Vagina (tissue), 2 donors: Measurements from ENCODE around the gene RPLP1.

Experiments
- POLR2A ChIP-seq, 2 donors: fragments of 450-650 bp; IDR thresholded peaks; one replicate each; pipeline ENCODE4 v1.6.1; 2017; ENCODE audit warnings: antibody characterized with exemption in 2 of 2, mild to moderate bottlenecking in 2 of 2, moderate library complexity in 2 of 2
- POLR2AphosphoS5 ChIP-seq, 2 donors: sonication (generic); formaldehyde crosslinking; IDR thresholded peaks; one replicate each; pipeline ENCODE4 v1.9.0; 2017; ENCODE audit warnings: antibody characterized with exemption in 2 of 2, mild to moderate bottlenecking in 2 of 2, low read depth in 1 of 2; ENCODE audit not compliant: insufficient read depth in 1 of 2
- TF ChIP-seq, protein P1 (sequence below), 3 experiments: fragments of 450-650 bp in 2 of 3; fragments of 200-600 bp in 1 of 3; sonication (generic) in 1 of 3; IDR thresholded peaks; one replicate each; pipeline ENCODE4 v1.5.1; 2017 to 2019; ENCODE audit warnings: antibody characterized with exemption in 3 of 3, mild to moderate bottlenecking in 2 of 3, moderate library complexity in 2 of 3

DNA sequence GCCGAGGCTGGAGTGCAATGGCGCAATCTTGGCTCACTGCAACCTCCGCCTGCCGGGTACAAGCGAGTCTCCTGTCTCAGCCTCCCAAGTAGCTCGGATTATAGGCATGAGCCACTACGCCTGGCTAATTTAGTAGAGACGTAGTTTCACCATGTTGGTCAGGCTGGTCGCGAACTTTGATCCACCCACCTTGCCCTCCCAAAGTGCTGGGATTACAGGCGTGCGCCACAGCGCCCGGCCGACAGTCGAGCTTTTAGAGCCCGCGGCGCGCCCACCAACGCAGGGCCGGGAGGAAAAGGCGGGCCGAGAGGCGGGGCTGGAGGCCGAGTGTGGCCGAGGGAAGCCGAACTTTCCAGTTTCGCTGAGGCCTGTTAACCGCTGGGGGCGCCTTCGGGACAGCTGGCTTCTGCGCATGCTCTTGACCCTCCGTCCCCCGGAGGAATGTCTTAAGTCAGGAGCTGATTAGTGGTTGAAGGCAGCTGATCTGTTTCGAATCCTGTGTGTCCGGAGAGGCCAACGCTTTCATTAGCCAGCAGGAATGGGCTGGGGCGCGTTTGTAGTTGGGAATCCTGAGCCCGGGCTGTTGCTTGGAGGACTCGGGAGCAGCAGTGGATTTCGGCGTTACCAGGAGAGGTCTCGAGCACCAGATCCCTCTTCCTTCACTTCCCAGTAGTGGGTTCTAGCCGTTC is 10.0 kb downstream of the RPLP1 start:
- TF ChIP-seq, protein P1, sequence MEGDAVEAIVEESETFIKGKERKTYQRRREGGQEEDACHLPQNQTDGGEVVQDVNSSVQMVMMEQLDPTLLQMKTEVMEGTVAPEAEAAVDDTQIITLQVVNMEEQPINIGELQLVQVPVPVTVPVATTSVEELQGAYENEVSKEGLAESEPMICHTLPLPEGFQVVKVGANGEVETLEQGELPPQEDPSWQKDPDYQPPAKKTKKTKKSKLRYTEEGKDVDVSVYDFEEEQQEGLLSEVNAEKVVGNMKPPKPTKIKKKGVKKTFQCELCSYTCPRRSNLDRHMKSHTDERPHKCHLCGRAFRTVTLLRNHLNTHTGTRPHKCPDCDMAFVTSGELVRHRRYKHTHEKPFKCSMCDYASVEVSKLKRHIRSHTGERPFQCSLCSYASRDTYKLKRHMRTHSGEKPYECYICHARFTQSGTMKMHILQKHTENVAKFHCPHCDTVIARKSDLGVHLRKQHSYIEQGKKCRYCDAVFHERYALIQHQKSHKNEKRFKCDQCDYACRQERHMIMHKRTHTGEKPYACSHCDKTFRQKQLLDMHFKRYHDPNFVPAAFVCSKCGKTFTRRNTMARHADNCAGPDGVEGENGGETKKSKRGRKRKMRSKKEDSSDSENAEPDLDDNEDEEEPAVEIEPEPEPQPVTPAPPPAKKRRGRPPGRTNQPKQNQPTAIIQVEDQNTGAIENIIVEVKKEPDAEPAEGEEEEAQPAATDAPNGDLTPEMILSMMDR (IDR thresholded peaks at IDR 0.05): peak; percentile 56 to 85 (median 71)
- TF ChIP-seq POLR2A (IDR thresholded peaks at IDR 0.05) (peak in 1 of 2 donors; percentile 81), POLR2AphosphoS5 (IDR thresholded peaks at IDR 0.05; ENCODE audit: insufficient read depth in 1 of 2, low read depth in 1 of 2) (peak; percentile 89 to 99)
